Measurements from ENCODE around the gene ZNF474.
A peak's percentile ranks its signal among the peaks of the same experiment; 100 is the strongest.
"Not testable (repeated sequence)": the region's sequence is repeated elsewhere in the genome, so short reads cannot be mapped to it uniquely, and the experiment has no call there.

The ZNF474 gene

DNA sequence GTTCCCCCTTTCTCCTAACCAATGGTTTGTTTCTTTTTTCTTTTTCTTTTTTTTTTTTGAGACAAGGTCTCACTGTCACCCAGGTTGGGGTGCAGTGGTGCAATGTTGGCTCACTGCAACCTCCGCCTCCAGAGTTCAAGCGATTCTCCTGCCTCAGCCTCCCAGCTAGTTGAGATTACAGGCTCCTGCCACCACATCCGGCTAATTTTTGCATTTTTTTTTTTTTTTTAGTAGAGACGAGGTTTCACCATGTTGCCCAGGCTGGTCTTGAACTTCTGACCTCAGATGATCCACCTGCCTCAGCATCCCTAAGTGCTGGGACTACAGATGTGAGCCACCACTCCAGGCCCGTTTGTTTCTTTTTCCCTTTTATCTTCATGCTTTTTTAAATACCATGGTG is 35.1 kb upstream of the ZNF474 start:
- H2BK12ac ChIP-seq (ENCODE audit: low read length); H2AK5ac ChIP-seq (ENCODE audit: low read depth, low read length); H3K79me1 ChIP-seq (ENCODE audit: low read depth, low read length); H2BK15ac ChIP-seq (ENCODE audit: low read length); H3K4me2 ChIP-seq (ENCODE audit: insufficient read depth, low read length, poor library complexity, severe bottlenecking); H4K91ac ChIP-seq (ENCODE audit: low read depth, low read length, poor library complexity); H3K9me3 ChIP-seq (replicated peaks in 1 of 2; ENCODE audit: control insufficient read depth in 2 of 2, insufficient read depth in 1 of 2, low read depth in 1 of 2, low read length in 2 of 2); DNase-seq (ENCODE audit: low spot score); H4K8ac ChIP-seq (ENCODE audit: low read depth, low read length); H3K9ac ChIP-seq (ENCODE audit: low read depth, low read length, poor library complexity); H3K27me3 ChIP-seq (ENCODE audit: control insufficient read depth in 3 of 3, insufficient read depth in 3 of 3, low read depth in 1 of 3, low read length in 3 of 3); H3K4me1 ChIP-seq (ENCODE audit: control insufficient read depth in 2 of 2, insufficient read depth in 1 of 2, low read depth in 1 of 2, low read length in 2 of 2); H3K18ac ChIP-seq (ENCODE audit: low read length); H3K36me3 ChIP-seq (replicated peaks in 1 of 2; ENCODE audit: control insufficient read depth in 2 of 2, insufficient read depth in 2 of 2, low read length in 2 of 2); H3K14ac ChIP-seq (ENCODE audit: low read length); H3K4me3 ChIP-seq (ENCODE audit: low read length in 2 of 2); H3K23ac ChIP-seq (ENCODE audit: low read depth, low read length, poor library complexity); H2AFZ ChIP-seq (ENCODE audit: low read length); H2BK120ac ChIP-seq (ENCODE audit: low read depth, low read length); H2BK5ac ChIP-seq (ENCODE audit: low read length); H3K4ac ChIP-seq (ENCODE audit: low read length); H3K27ac ChIP-seq (replicated peaks; ENCODE audit: low read length): not testable (repeated sequence)
- WGBS, 2 donors (ENCODE audit: extremely low coverage in 2 of 2, insufficient read length in 2 of 2, insufficient replicate concordance in 1 of 2): no CpG with 5 or more reads among the region's 5 CpGs

DNA sequence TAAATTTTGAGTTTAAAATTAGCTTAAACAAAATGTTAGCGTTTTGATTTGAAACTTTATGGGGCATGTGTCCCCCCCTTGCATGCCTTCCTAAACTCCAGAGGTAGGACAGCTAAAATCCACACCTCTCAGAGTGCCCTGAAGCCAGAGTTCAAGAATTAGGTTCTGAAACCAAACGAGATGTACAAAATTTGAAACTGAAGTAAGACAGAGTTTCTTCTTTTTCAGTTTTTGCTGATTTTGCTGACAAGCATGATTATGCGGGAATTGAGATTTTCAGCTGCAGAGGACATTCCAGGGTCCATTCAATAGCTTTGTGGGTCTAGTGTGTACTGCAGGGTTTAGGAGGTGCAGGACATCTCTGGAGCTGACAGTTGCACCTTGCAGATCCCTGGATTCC is 34.2 kb upstream of the ZNF474 start:
- Histone ChIP-seq H3K4me1 (ENCODE audit: control insufficient read depth in 2 of 2, insufficient read depth in 1 of 2, low read depth in 1 of 2, low read length in 2 of 2) (peaks cover 2% of the 10 kb centered on the region in 2 donors), H2AK5ac (ENCODE audit: low read depth, low read length) (no peak overlapping the region), H3K14ac (ENCODE audit: low read length) (no peak overlapping the region), H2BK12ac (ENCODE audit: low read length) (no peak overlapping the region), H3K4ac (ENCODE audit: low read length) (no peak overlapping the region), H3K9ac (ENCODE audit: low read depth, low read length, poor library complexity) (no peak overlapping the region), H3K9me3 (replicated peaks in 1 of 2; ENCODE audit: control insufficient read depth in 2 of 2, insufficient read depth in 1 of 2, low read depth in 1 of 2, low read length in 2 of 2) (no peaks in the 10 kb centered on the region), H4K91ac (ENCODE audit: low read depth, low read length, poor library complexity) (no peak overlapping the region), H2BK5ac (ENCODE audit: low read length) (no peak overlapping the region), H3K27ac (replicated peaks; ENCODE audit: low read length) (no peak overlapping the region), H3K36me3 (replicated peaks in 1 of 2; ENCODE audit: control insufficient read depth in 2 of 2, insufficient read depth in 2 of 2, low read length in 2 of 2) (no peaks in the 10 kb centered on the region), H2BK120ac (ENCODE audit: low read depth, low read length) (no peak overlapping the region), H2BK15ac (ENCODE audit: low read length) (no peak overlapping the region), H3K18ac (ENCODE audit: low read length) (no peak overlapping the region), H3K23ac (ENCODE audit: low read depth, low read length, poor library complexity) (no peak overlapping the region), H4K8ac (ENCODE audit: low read depth, low read length) (no peak overlapping the region), H3K27me3 (ENCODE audit: control insufficient read depth in 3 of 3, insufficient read depth in 3 of 3, low read depth in 1 of 3, low read length in 3 of 3) (no peaks in the 10 kb centered on the region), H2AFZ (ENCODE audit: low read length) (no peak overlapping the region), H3K4me2 (ENCODE audit: insufficient read depth, low read length, poor library complexity, severe bottlenecking) (no peak overlapping the region), H3K79me1 (ENCODE audit: low read depth, low read length) (no peaks in the 10 kb centered on the region), H3K4me3 (ENCODE audit: low read length in 2 of 2) (no peak overlapping the region)
- DNase-seq (ENCODE audit: low spot score): no peak
- WGBS, 2 donors (ENCODE audit: extremely low coverage in 2 of 2, insufficient read length in 2 of 2, insufficient replicate concordance in 1 of 2): no CpG with 5 or more reads among the region's 3 CpGs

GRCh38 chr5:122097391-122097790 is 32.0 kb upstream of the ZNF474 start:
- WGBS, 2 donors (ENCODE audit: extremely low coverage in 2 of 2, insufficient read length in 2 of 2, insufficient replicate concordance in 1 of 2): no CpG with 5 or more reads among the region's 1 CpG
- DNase-seq (ENCODE audit: low spot score): no peak
- H2BK5ac ChIP-seq (ENCODE audit: low read length): no peak overlapping the region
- no peak overlapping the region for H3K4me2 ChIP-seq (ENCODE audit: insufficient read depth, low read length, poor library complexity, severe bottlenecking)
- H3K14ac ChIP-seq (ENCODE audit: low read length): no peak overlapping the region
- peaks cover 2% of the 10 kb centered on the region in 2 donors for H3K4me1 ChIP-seq (ENCODE audit: control insufficient read depth in 2 of 2, insufficient read depth in 1 of 2, low read depth in 1 of 2, low read length in 2 of 2)
- H3K79me1 ChIP-seq (ENCODE audit: low read depth, low read length): no peaks in the 10 kb centered on the region
- H2BK15ac ChIP-seq (ENCODE audit: low read length): no peak overlapping the region
- no peak overlapping the region for H2AK5ac ChIP-seq (ENCODE audit: low read depth, low read length)
- no peak overlapping the region for H3K18ac ChIP-seq (ENCODE audit: low read length)
- no peaks in the 10 kb centered on the region for H3K27me3 ChIP-seq (ENCODE audit: control insufficient read depth in 3 of 3, insufficient read depth in 3 of 3, low read depth in 1 of 3, low read length in 3 of 3)
- no peak overlapping the region for H3K9ac ChIP-seq (ENCODE audit: low read depth, low read length, poor library complexity)
- no peak overlapping the region for H2BK120ac ChIP-seq (ENCODE audit: low read depth, low read length)
- no peak overlapping the region for H4K91ac ChIP-seq (ENCODE audit: low read depth, low read length, poor library complexity)
- no peak overlapping the region for H4K8ac ChIP-seq (ENCODE audit: low read depth, low read length)
- no peak overlapping the region for H3K4me3 ChIP-seq (ENCODE audit: low read length in 2 of 2)
- no peak overlapping the region for H2AFZ ChIP-seq (ENCODE audit: low read length)
- no peak overlapping the region for H3K23ac ChIP-seq (ENCODE audit: low read depth, low read length, poor library complexity)
- H3K9me3 ChIP-seq (replicated peaks in 1 of 2; ENCODE audit: control insufficient read depth in 2 of 2, insufficient read depth in 1 of 2, low read depth in 1 of 2, low read length in 2 of 2): no peaks in the 10 kb centered on the region
- no peak overlapping the region for H2BK12ac ChIP-seq (ENCODE audit: low read length)
- H3K4ac ChIP-seq (ENCODE audit: low read length): no peak overlapping the region
- no peak overlapping the region for H3K27ac ChIP-seq (replicated peaks; ENCODE audit: low read length)
- H3K36me3 ChIP-seq (replicated peaks in 1 of 2; ENCODE audit: control insufficient read depth in 2 of 2, insufficient read depth in 2 of 2, low read length in 2 of 2): no peaks in the 10 kb centered on the region

- peak overlapping the region; percentile 49 for H2AFZ ChIP-seq (ENCODE audit: low read length)
- no peak overlapping the region for H3K27ac ChIP-seq (replicated peaks; ENCODE audit: low read length)
- no peak overlapping the region for H2BK120ac ChIP-seq (ENCODE audit: low read depth, low read length)
- peak overlapping the region; percentile 40 for H4K91ac ChIP-seq (ENCODE audit: low read depth, low read length, poor library complexity)
- H3K18ac ChIP-seq (ENCODE audit: low read length): no peak overlapping the region
- DNase-seq (ENCODE audit: low spot score): no peak
- no peak overlapping the region for H4K8ac ChIP-seq (ENCODE audit: low read depth, low read length)
- H3K4me3 ChIP-seq (ENCODE audit: low read length in 2 of 2): no peak overlapping the region
- H3K23ac ChIP-seq (ENCODE audit: low read depth, low read length, poor library complexity): no peak overlapping the region
- H3K4me2 ChIP-seq (ENCODE audit: insufficient read depth, low read length, poor library complexity, severe bottlenecking): no peak overlapping the region
- no peak overlapping the region for H2BK5ac ChIP-seq (ENCODE audit: low read length)
- H3K4me1 ChIP-seq (ENCODE audit: control insufficient read depth in 2 of 2, insufficient read depth in 1 of 2, low read depth in 1 of 2, low read length in 2 of 2): peaks cover 2% of the 10 kb centered on the region in 2 donors
- no peak overlapping the region for H2BK15ac ChIP-seq (ENCODE audit: low read length)
- H3K14ac ChIP-seq (ENCODE audit: low read length): no peak overlapping the region
- H3K36me3 ChIP-seq (replicated peaks in 1 of 2; ENCODE audit: control insufficient read depth in 2 of 2, insufficient read depth in 2 of 2, low read length in 2 of 2): no peaks in the 10 kb centered on the region
- no peak overlapping the region for H2BK12ac ChIP-seq (ENCODE audit: low read length)
- no peak overlapping the region for H2AK5ac ChIP-seq (ENCODE audit: low read depth, low read length)
- no peaks in the 10 kb centered on the region for H3K27me3 ChIP-seq (ENCODE audit: control insufficient read depth in 3 of 3, insufficient read depth in 3 of 3, low read depth in 1 of 3, low read length in 3 of 3)
- no peaks in the 10 kb centered on the region for H3K79me1 ChIP-seq (ENCODE audit: low read depth, low read length)
- H3K9ac ChIP-seq (ENCODE audit: low read depth, low read length, poor library complexity): no peak overlapping the region
- H3K4ac ChIP-seq (ENCODE audit: low read length): no peak overlapping the region
- H3K9me3 ChIP-seq (replicated peaks in 1 of 2; ENCODE audit: control insufficient read depth in 2 of 2, insufficient read depth in 1 of 2, low read depth in 1 of 2, low read length in 2 of 2): no peaks in the 10 kb centered on the region
- WGBS, 2 donors (ENCODE audit: extremely low coverage in 2 of 2, insufficient read length in 2 of 2, insufficient replicate concordance in 1 of 2): no CpG with 5 or more reads among the region's 6 CpGs
Observed at GRCh38 chr5:122099060-122099790, 30.1 kb upstream of the ZNF474 start.

Data from neuronal stem cell (in vitro differentiated cells).